Small intestine (tissue), 7 donors: ENCODE results near the gene RPS6KA2. TPM values are rescaled to one million over a fixed set of nuclear protein-coding genes. Genes with fewer than 3 reads are reported as not detected.
"Not testable (repeated sequence)": the region's sequence is repeated elsewhere in the genome, so short reads cannot be mapped to it uniquely, and the experiment has no call there.

ENCODE experiments used
- DNase-seq, 2 donors: peaks; one replicate each; pipeline versions ENCODE4 v3.0.0 to v3.0.0-alpha.2; 2013
- FAIRE-seq: peaks from 2 replicates; lab custom pipeline; 2012; peaks lifted over from hg19 to GRCh38; lab: Jason Lieb, UNC
- H3K27ac ChIP-seq, 3 donors: one replicate each; pipeline ENCODE4 v1.5.1; 2013; ENCODE audit warnings: low read length in 2 of 3, mild to moderate bottlenecking in 2 of 3, control low read depth in 1 of 3, inconsistent platforms in 1 of 3, low read depth in 1 of 3, moderate library complexity in 1 of 3
- H3K27me3 ChIP-seq, 3 donors: one replicate each; pipeline ENCODE4 v1.6.1; 2013; ENCODE audit warnings: low read length in 3 of 3, inconsistent platforms in 1 of 3; ENCODE audit not compliant: control insufficient read depth in 3 of 3, insufficient read depth in 3 of 3
- H3K36me3 ChIP-seq, 3 donors: one replicate each; pipeline ENCODE4 v1.6.1; 2013; ENCODE audit warnings: low read length in 3 of 3, inconsistent platforms in 1 of 3, low read depth in 1 of 3, mild to moderate bottlenecking in 1 of 3, moderate library complexity in 1 of 3; ENCODE audit not compliant: control insufficient read depth in 3 of 3, insufficient read depth in 2 of 3
- H3K4me1 ChIP-seq, 3 donors: one replicate each; pipeline ENCODE4 v1.6.1; 2013; ENCODE audit warnings: low read length in 2 of 3, inconsistent platforms in 1 of 3, low read depth in 1 of 3, mild to moderate bottlenecking in 1 of 3, moderate library complexity in 1 of 3; ENCODE audit not compliant: control insufficient read depth in 3 of 3, insufficient read depth in 2 of 3
- H3K4me3 ChIP-seq, 3 donors: one replicate each; pipeline ENCODE4 v1.5.1; 2013; ENCODE audit warnings: low read length in 3 of 3, control low read depth in 1 of 3, inconsistent platforms in 1 of 3, low read depth in 1 of 3, mild to moderate bottlenecking in 1 of 3, moderate library complexity in 1 of 3
- H3K9me3 ChIP-seq, 2 donors: one replicate each; pipeline ENCODE4 v1.6.1; 2013; ENCODE audit warnings: low read depth in 1 of 2, low read length in 1 of 2; ENCODE audit not compliant: control insufficient read depth in 2 of 2, insufficient read depth in 1 of 2
- WGBS, 3 donors: extraction: QIAGEN DNeasy Blood & Tissue Kit; methylation state at CpG; one replicate each; pipeline ENCODE4 v1.1.7; 2013; 5-methylcytosine and 5-hydroxymethylcytosine counted together
- polyA plus RNA-seq, 4 donors: library from polyadenylated mRNA; stranded (reverse) in 3 of 4; unstranded in 1 of 4; fragments of 200-250 nt in 3 of 4; fragments of 120-200 nt in 1 of 4; gene quantifications; one replicate each; pipeline versions ENCODE4 v1.2.1 to v1.2.3, GENCODE V29; 2013
- donor health status: healthy with polysubstance abuse.
- donor health status: control.
- donor health status: control.
- donor health status: Bipolar disorder and iron deficiency.
- donor health status: healthy.

RPS6KA2 gene
- polyA plus RNA-seq, 4 donors = 3.1 to 21.9 (median 7.3) TPM

DNA sequence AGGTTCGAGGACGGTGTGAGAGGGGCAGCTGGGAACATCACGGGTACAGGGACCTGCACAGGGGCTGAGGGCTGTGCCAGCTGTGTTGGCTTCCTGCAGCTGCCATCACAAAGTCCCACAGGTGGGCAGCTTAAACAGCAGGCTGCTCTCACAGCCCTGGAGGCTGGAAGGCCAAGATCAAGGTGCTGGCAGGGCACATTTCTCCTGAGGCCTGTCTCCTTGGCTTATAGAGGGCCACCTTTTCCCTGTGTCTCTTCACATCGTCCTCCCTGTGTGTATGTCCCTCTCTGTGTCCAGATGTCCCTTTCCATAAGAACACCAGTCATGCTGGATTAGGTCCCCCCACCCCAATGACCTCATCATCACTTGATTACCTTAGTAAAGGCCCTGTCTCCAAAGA lies 229.2 kb downstream of the RPS6KA2 start:
- Histone ChIP-seq H3K36me3 (no peaks in the 10 kb centered on the region), H3K27ac (no peak overlapping the region), H3K4me3 (no peak overlapping the region), H3K9me3 (peaks cover 0 to 4% of the 10 kb centered on the region in 2 donors), H3K4me1 (no peaks in the 10 kb centered on the region), H3K27me3 (peaks cover 0 to 9% (median 0%) of the 10 kb centered on the region in 3 donors)
- 84 to 91% (median 88%) methylated on average over 4 of the region's 4 CpGs for WGBS, 3 donors
- FAIRE-seq (no peak), DNase-seq (no peak)

- whole genome bisulfite sequencing, 3 donors = 74 to 83% (median 77%) methylated on average over 6 of the region's 6 CpGs
- Histone ChIP-seq H3K4me1 (no peaks in the 10 kb centered on the region), H3K27ac (no peak overlapping the region), H3K4me3 (no peak overlapping the region), H3K27me3 (peaks cover 0 to 12% (median 0%) of the 10 kb centered on the region in 3 donors), H3K9me3 (peaks cover 0 to 4% of the 10 kb centered on the region in 2 donors), H3K36me3 (no peaks in the 10 kb centered on the region)
- FAIRE-seq (no peak), DNase-seq (no peak)
These were observed 231.3 kb downstream of the RPS6KA2 start for GRCh38 chr6:166395778-166396177.

GRCh38 chr6:166395351-166395750 lies 231.7 kb downstream of the RPS6KA2 start:
- peaks cover 0 to 4% of the 10 kb centered on the region in 2 donors for H3K9me3 ChIP-seq
- DNase-seq = no peak
- no peaks in the 10 kb centered on the region for H3K36me3 ChIP-seq
- no peak for FAIRE-seq
- no peaks in the 10 kb centered on the region for H3K4me1 ChIP-seq
- H3K4me3 ChIP-seq = no peak overlapping the region
- no peak overlapping the region for H3K27ac ChIP-seq
- peaks cover 0 to 14% (median 0%) of the 10 kb centered on the region in 3 donors for H3K27me3 ChIP-seq
- WGBS, 3 donors = 63 to 86% (median 74%) methylated on average over 6 of the region's 6 CpGs

DNA sequence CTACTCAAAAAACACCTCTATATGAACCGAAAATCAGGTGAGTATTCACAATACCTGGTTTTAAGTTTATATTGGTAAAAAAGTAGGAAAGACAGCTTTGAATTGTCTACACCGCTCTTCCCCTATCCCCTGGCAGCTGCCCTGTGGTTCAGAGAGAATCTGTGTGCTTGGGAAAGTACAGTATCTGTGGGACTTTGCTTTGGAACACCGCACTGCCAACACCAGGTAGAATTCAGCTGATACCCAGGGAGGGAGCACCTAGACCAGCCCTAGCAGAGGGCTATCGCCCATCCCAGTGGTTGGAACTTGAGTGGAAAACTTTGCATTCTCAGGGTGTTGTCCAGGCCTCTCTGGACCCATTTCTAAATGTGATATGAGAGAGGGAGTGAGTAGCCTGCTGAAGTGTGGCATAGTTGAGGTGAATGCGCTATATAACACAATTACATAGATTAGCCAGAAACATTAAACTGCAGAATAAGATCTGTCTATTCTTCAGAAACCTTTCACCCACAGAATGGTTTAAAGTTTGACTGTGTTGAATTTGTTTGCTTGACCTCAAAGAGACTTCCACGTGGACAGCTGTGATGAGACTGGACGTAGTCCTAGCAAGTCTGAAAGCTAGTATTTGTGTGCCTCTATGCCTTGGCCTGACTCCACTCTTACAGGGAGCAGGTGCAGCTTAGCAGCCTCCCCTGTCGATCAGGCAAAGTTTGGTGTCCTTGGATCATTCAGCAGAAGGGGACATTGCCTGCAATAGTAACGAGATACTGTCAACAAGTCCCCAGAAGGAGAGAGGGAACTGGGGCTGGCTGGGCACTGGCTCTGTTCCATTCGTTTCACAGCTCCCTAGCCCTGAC lies 232.8 kb downstream of the RPS6KA2 start:
- no peak for FAIRE-seq
- Histone ChIP-seq H3K27ac (no peak overlapping the region), H3K4me1 (no peaks in the 10 kb centered on the region), H3K9me3 (peaks cover 0 to 4% of the 10 kb centered on the region in 2 donors), H3K27me3 (peaks cover 0 to 14% (median 0%) of the 10 kb centered on the region in 3 donors), H3K4me3 (no peak overlapping the region), H3K36me3 (no peaks in the 10 kb centered on the region)
- WGBS, 3 donors = 50 to 72% (median 56%) methylated on average over 10 of the region's 10 CpGs
- DNase-seq = no peak

GRCh38 chr6:166393535-166393823 lies 233.6 kb downstream of the RPS6KA2 start:
- Histone ChIP-seq H3K36me3 (no peaks in the 10 kb centered on the region), H3K27ac (no peak overlapping the region), H3K27me3 (peaks cover 0 to 10% (median 0%) of the 10 kb centered on the region in 3 donors), H3K9me3 (peaks cover 0 to 4% of the 10 kb centered on the region in 2 donors), H3K4me3 (no peak overlapping the region), H3K4me1 (no peaks in the 10 kb centered on the region)
- FAIRE-seq = no peak
- no peak for DNase-seq
- 70 to 87% (median 83%) methylated on average over 22 to 27 of the region's 27 CpGs for WGBS, 3 donors

GRCh38 chr6:166392755-166393534 lies 234.1 kb downstream of the RPS6KA2 start:
- H3K4me1 ChIP-seq, H3K27ac ChIP-seq, FAIRE-seq, H3K4me3 ChIP-seq, DNase-seq, H3K27me3 ChIP-seq, H3K36me3 ChIP-seq, H3K9me3 ChIP-seq: not testable (repeated sequence)
- WGBS, 3 donors = 75 to 82% (median 79%) methylated on average over 23 to 30 of the region's 30 CpGs

- Histone ChIP-seq H3K27ac (no peak overlapping the region), H3K36me3 (no peaks in the 10 kb centered on the region), H3K4me1 (no peaks in the 10 kb centered on the region), H3K9me3 (no peaks in the 10 kb centered on the region), H3K27me3 (peaks cover 0 to 5% (median 0%) of the 10 kb centered on the region in 3 donors), H3K4me3 (no peak overlapping the region)
- WGBS, 3 donors = 16 to 46% (median 32%) methylated on average over 3 of the region's 3 CpGs
- FAIRE-seq = no peak
- DNase-seq = peak in 1 of 2 donors; percentile 32
These were observed 237.9 kb downstream of the RPS6KA2 start for GRCh38 chr6:166389119-166389518.

GRCh38 chr6:166388290-166389004 lies 238.6 kb downstream of the RPS6KA2 start:
- Histone ChIP-seq H3K9me3 (no peaks in the 10 kb centered on the region), H3K4me1 (no peaks in the 10 kb centered on the region), H3K36me3 (no peaks in the 10 kb centered on the region), H3K4me3 (no peak overlapping the region), H3K27me3 (peaks cover 0 to 5% (median 0%) of the 10 kb centered on the region in 3 donors), H3K27ac (no peak overlapping the region)
- 87 to 93% (median 90%) methylated on average over 13 of the region's 13 CpGs for WGBS, 3 donors
- FAIRE-seq (no peak), DNase-seq (no peak)
